ENCODE measurements around the gene CLIC3.

The CLIC3 gene

DNA sequence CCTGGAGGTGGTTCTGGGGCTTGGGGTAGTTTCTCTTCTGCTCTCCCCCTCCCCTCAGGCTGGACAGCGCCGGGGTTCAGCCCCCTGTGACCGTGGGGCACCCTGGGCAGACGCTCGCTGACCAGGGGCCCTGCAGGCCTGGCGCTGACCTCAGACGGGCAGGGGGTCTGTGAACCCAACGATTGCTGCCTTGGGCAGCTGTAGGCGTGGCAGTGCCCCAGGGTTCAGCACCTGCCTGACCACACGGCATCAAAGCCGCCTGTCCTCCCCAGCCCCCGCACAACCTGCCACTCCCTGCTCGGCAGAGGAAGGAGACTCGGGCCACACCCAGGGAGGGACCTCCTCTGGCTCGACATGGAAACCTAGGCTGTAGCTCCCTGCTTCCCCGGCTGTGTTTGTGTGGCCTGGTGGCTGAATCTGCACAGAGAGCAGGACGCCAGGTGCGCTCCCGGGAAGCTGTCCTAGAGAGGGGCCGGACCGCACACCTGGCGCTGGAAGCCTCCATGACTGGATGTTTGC, 32.1 kb downstream of the CLIC3 start:
- DNase-seq (ENCODE audit: low read depth): no peak

DNA sequence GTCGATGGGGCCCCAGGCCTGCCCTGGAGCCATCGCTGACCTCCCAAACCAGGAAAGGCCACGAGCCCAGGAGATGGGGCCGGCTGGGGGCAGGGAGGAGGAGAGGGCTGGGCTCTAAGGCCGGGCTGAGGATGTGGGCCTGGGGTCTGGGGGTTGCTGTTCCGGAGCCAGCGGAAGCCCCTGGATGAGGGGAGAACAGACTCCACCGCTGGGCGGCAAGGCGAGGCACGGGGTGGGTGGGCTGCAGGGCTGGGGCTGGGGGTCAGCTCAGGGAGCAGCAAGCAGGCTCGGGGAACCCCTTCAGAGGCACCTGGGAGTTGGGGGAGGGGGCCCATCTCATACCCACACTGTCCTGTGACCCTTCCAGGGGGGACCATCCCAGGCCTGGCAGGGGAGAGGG, 32.6 kb downstream of the CLIC3 start:
- no peak for DNase-seq (ENCODE audit: low read depth)

DNA sequence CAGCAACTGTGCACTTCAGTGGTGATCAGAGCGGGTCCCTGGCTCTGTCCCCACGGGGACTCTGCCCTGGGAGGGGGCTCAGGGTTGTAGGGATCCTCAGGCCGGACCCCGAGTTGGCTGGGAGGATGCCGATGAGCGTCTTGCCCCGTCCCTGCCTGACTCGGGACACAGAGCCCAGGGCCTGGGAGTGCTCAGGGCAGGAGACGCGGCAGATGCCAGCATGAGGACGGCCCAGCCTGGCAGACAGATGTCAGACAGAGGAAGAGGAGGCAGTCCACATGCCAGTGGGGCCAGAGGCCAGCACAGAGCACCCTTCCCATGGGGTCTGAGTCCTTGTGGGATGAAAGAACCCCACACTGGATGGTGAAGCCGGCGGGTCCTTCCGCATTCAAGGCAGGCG, 33.0 kb downstream of the CLIC3 start:
- no peak for DNase-seq (ENCODE audit: low read depth)

DNA sequence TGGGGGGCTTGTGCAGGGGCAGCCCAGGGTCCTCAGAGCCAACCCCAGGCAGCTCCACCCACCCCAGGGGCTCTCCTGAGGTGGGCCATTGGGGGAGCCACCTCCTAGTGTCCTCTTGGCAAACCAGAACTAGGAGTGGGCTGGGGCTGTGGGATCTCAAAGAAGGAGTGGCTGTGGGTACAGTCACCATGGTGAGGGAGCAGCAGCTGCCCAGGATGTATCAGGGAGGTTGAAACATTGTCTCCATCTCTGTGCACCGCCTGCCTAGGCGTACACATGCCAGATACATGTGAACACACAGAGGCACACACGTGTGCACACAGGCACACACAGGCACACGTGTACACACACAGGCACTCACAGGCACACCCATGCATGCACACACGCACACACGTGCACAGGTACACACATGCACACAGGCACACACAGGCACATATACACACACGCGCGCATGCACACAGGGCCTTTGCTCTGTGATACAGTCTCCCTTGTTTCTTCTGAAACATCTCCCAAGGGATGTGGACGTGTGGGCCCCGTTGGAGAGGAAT, 33.6 kb downstream of the CLIC3 start:
- DNase-seq (ENCODE audit: low read depth): no peak

DNA sequence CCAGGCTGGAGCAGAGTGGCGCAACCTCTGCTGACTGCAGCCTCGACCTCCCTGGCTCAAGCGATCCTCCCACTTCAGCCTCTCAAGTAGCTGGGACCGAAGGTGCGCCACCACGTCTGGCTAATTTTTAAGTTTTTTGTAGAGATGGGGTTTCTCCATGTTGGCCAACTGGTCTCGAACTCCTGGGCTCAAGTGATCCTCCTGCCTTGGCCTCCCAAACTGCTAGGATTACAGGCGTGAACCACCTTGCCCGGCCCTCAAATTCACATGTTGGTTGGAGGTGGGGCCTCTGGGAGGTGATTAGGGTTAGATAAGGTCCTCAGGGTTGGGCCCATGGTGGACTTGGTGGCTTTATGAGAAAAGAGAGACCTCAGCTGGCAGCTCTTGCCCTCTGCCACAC, 34.2 kb downstream of the CLIC3 start:
- no peak for DNase-seq (ENCODE audit: low read depth)

DNA sequence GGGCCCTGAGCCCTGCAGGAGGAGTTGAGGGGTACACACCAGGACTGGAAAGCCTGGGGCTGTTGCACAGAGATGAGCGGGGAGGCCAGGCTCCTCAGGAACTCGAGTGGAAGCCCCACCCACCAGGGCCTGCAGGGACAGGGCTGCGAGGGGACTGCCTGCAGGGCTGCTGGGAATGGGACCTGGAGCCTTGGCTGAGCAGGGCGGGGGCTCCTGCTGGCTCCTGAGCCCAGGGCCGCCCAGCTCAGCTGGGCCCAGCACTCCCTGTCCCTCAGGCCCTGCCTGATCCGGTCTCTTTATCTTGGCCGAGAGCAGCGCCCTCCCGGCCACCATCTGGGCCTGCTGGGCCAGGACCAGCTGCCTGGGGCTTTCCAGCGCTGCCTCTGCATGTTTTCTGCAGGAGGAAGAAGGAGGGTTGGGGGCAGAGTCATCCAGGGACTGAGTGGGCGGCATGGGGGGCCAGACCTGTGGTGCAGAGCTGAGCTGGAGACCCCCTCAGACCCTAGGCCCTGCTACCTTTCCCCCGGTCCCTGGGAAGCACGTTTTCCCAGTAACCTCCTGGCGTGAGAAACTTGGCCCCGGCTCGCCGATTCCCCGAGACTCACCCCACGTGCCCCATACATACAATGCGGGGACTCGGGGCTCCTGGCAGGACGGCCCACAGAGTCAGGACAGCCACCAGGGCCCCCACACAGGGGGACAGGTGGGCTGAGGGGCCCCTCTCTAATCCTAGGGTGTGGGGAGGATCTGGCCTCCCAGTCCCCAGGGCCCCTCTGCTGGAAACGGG, 34.9 kb downstream of the CLIC3 start:
- DNase-seq (ENCODE audit: low read depth): no peak

DNA sequence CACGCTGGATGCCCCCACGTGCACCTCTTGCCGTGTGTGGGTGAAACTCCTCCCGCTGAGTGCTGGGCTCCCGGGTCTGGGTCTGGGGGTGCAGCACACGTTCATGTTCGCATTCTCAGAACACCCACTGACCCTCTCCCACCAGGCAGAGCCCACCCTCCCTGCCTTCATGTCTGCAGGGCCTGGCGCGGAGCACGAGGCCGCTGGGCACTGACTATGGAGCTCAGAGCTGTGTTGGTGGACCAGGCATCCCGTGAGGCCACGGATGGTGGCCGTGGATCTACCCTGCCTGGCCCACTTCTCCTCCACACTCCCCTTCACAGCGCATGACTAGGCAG, 35.5 kb downstream of the CLIC3 start:
- DNase-seq (ENCODE audit: low read depth): no peak

DNA sequence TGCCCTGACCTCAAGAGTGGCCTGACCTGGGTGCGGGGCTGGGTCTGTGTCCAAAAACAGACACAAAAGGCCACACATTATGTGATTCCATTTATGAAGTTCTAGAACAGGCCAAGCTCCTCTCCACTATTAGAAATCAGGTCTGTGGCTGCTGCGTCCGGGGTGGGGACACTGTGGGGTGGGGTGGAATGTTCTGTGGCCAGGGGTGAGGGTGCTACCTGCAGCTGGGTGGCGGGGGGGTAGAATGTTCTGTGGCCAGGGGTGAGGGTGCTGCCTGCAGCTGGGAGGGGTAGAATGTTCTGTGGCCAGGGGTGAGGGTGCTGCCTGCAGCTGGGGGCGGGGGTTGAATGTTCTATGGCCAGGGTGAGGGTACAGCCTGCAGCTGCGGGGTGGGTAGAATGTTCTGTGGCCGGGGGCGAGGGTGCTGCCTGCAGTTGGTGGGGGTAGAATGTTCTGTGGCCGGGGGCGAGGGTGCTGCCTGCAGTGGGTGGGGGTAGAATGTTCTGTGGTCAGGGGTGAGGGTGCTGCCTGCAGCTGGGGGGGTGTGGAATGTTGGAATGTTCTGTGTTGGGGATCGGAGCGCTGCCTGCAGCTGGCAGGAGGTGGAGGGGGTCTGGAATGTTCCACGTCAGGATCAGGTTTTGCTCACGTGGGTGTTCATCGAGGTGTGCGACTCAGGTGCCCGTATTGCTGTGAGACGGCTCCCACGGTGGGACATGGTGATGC, 36.0 kb downstream of the CLIC3 start:
- no peak for DNase-seq (ENCODE audit: low read depth)

DNA sequence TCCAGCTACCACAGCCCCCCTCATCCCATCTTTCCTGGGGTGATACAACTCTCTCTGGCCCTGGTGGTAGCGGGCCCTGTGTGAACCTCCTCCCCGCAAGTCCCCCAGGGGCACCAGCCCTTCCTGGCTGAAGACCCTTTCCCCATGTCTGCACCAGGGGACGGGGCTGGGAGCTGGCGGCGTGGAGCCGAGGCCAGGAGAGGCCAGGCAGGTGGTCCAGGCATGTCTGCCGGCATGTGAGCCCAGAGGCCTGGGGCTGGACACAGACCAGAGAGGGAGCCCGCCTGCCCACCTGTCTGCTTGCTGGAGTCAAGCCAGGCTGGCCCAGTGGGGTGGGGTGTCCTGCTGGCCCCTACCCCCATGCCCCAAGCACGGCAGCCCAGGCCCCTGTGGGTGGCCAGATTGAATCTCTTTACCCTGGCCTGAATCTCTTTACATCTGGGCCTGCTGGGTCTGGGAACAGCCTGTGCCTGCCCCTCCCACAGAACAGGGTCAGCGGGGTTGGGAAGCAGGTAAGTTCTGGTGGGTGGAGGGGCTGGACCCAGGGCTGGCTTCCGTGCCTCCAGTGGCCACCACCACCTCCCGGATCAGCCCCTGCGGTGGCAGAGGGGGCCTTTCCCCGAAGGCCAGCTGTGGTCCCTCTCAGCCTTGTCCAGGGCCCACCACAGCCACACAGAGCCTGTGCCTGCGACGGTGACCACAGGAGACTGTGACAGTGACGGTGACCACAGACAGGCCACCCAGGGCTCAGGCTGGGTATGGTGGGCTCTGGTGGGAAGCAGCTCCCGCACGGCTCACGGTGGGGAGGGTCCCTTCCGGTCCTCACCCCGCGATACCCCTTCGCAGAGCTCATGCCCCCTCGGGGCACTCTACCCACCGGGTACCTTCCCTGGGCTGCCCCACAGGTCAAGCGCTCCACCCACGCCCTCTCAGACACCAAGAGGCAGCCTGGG, 37.2 kb downstream of the CLIC3 start:
- no peak for DNase-seq (ENCODE audit: low read depth)

DNA sequence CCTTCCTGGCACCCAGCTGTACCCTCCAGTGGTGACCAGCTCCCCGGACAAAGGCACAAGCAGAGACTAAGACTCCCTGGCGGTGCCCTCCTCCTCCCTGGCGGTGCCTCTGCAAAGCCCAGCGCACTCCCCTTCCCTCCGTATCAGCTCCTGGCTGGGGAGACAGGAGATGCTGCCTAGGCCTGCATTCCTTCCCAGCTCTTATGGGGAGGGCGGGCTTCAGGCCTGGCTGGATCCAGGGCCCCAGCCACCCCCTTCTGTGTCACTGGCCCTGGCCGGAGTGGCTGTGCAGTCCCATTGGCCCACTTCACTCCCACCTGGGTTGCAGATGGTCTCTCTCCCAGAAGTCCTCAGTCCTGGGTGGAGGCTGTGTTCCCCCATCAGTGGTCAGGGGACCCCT, 37.9 kb downstream of the CLIC3 start:
- no peak for DNase-seq (ENCODE audit: low read depth)

DNA sequence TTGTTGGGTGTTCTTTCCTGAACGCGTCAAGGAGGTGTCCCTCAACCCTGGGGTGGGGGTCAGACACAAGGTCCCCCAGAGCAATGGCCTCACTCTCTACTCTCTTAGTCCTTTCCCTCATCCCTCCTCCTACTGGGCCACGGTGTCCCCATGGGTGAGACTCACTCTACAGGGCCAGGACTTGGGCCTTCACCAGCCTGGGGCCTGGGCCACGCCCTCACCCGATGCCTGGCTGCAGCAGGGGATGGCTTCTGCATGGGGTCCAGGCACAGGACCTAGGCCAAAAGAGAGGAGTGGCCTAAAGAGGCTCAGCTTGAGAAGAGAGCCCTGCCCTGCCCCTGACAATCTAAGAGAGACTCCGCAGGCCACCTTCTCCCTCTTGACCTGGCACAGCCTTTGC, 38.5 kb downstream of the CLIC3 start:
- no peak for DNase-seq (ENCODE audit: low read depth)

DNA sequence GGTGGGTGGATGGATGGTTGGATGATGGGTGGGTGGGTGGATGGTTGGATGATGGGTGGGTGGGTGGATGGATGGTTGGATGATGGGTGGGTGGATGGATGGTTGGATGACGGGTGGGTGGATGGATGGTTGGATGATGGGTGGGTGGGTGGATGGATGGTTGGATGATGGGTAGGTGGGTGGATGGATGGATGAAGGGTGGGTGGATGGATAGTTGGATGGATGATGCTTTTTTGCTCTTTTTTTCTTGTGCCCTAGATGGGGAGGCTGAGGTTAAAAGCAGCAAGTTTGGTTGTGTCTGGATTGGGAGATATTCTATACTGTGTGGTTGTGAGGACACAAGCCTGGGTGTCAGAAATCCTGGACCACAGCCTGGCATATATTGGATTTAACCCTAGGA, 38.9 kb downstream of the CLIC3 start:
- DNase-seq (ENCODE audit: low read depth): no peak

DNA sequence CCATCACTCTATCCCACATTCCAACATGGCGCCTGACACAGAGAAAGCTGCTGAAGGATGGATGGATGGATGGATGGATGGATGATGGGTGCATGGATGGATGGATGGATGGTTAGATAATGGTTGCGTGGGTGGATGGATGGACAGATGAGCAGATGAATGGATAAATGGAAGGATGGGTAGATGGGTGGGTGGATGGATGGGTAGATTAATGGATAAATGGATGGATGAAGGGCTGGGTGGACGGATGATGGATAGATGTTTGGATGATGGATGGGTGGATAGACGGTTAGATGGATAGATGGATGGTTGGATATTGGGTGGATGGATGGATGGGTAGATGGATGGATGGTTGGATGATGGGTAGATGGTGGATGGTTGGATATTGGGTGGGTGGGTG, 39.8 kb downstream of the CLIC3 start:
- DNase-seq (ENCODE audit: low read depth): no peak

DNA sequence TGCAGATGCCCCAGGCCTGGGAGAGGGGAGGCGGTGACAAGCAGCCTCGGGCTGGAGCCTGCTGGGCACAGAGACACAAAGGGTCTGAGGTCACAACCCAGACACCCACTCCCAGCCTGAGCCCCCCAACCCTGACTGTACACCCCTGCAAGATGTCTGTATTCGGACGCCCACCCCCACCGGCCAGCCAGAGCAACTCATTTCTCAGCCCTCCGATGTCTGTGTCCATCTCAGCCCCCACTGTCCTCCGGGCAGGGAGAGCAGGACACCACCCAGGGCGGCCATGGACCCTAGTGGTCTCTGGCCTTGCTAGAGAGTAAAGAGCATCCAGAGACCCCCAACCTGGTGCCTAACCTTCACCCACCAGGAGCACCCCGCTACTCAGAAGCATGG, 40.4 kb downstream of the CLIC3 start:
- no peak for DNase-seq (ENCODE audit: low read depth)

DNA sequence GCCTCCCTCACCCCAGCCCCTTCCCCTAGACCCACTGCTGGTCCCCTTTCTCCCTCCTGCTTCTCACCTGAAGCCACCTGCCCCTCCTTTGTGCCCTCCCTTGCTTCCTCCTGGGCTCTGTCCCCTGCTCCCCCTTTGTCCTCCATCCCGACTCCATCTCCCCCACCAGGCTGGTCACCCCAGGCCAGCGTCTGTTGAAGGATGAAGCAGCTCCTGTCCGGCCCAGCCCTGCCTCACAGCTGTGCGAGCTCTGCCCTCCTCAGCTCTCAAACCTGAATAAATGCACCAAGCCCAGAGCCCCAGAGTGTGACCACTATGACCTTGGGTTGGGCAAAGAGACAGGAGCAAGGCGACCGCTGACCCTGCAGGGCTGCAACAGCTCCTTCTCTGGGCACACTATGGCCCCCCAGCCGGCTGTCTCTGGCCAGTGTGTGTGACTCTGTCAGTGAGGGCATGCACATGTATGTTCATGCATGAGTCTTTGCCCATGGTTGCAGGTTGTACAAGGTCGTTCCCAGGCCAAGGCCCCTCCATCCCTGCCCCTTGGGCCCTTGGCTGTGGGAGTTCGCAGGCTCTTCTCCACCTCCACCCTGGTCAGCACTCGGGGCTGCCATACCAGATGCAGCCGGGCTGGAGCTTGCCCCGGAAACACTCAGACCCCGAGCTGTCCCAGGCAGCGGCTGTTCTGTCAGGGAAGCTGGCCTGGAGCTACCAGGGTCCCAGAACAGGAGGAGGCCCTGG, 41.0 kb downstream of the CLIC3 start:
- no peak for DNase-seq (ENCODE audit: low read depth)

DNA sequence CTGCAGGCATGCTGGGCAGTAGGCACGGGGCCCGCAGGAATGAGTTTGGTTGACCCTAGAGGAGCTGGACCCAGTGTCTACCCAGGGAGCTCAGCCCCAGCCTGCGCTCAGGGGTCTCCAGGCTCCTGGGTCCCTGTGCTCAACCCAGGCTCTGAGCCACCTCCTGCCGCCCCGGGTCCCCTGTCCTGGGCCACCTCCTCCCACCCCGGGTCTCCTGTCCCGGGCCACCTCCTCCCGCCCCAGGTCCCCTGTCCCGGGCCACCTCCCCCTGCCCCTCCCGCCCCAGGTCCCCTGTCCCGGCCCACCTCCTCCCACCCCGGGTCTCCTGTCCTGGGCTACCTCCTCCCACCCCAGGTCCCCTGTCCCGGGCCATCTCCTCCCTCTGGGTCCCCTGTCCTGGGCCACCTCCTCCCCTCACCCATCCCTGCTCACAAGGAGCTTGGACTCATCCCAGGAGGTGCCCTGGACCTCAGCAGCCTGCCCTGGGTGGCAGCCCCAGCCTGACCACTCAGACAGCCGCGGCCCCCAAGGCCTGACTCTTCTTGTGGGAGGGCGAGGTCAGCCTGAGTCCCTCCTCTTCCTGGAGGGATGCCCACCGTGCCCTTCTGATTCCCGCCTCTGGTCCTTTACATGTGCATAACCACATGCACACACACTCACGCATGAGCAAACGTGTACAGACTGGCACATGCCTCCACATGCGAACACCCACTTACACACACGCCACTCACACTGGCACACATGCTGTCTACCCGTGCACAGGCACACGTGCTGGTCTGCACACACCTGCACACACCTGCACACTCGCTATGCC, 41.9 kb downstream of the CLIC3 start:
- no peak for DNase-seq (ENCODE audit: low read depth)

DNA sequence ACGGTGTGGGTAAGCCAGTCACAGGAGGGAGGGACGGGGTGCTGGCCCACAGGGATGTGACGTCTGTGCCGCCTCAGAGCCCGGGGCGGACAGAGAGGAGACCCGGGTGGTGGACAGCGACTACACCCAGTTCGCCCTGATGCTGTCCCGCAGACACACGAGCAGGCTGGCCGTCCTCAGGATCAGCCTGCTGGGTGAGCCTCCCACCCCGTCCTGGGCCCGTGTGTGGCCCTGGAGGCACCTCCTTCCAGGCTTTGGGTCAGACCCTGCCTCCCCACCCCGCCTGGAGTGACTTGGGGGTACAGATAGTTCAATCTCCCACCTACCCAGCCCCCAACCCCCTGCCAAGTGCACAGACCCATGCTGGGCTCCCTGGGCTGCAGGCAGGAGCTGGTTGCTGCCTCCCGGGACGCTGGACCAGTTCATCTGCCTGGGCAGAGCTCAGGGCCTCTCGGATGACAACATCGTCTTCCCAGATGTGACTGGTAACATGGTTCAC, 42.5 kb downstream of the CLIC3 start:
- DNase-seq (ENCODE audit: low read depth): no peak

DNA sequence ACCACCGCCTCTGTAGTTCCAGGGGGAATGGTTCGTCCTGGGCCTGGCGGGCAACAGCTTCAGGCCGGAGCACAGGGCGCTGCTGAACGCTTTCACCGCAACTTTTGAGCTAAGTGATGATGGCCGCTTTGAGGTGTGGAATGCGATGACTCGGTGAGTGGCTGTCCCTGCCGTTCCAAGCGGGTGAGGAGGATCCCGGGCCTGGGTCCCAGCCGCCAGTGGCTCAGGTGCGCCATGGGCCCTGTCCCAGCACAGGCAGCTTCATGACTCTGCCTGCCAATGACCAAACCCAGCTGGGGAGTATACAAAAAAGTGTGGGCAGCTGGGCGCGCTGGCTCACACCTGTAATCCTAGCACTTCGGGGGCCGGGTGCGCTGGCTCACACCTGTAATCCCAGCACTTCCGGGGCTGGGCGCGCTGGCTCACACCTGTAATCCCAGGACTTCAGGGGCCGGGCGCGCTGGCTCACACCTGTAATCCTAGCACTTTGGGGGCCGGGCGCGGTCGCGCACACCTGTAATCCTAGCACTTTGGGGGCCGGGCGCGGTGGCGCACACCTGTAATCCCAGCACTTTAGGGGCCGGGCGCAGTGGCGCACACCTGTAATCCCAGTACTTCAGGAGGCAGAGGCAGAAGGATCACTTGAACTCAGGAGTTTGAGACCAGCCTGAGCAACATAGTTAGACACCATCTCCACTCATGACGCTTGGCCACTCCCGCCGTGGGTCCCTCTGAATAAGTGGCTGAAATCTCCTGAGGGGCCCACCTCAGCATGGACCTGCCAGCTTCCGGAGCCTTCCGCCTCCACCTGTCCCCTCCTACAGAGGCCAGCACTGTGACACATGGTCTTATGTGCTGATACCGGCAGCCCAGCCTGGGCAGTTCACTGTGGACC, 43.2 kb downstream of the CLIC3 start:
- no peak for DNase-seq (ENCODE audit: low read depth)

DNA sequence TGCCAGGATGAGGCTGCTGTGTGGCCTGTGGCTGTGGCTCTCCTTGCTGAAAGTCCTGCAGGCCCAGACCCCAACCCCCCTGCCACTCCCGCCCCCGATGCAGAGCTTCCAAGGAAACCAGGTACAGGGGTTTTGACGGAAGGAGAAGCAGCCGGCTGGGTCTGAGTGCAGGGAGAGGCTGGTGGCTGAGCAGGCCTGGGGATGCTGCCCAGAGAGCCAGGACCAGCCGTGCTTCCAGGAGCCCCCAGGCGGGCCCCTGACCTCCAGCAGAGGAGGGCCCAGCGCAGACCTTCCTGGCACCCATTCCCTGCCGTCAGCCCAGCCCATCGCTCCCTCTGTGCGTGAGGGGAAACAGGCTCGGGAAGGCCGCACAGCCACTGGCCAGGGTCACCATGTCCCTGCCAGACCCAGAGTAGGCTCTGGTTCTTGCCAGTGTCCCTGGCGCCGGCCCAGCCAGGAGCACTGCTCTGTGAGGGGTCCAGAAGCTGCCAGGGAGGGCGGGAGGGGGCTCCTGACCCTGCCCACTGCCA, 44.0 kb downstream of the CLIC3 start:
- no peak for DNase-seq (ENCODE audit: low read depth)
